H1 (cell line): ENCODE results near the gene KCNJ10. TPM values are rescaled to one million over a fixed set of nuclear protein-coding genes. Genes with fewer than 3 reads are reported as not detected.

Experiments
- CTCF ChIA-PET: fragments of 300-600 bp; sonication (Branson Sonifier 250); formaldehyde crosslinking; loops from one replicate; lab custom pipeline; 2021; ENCODE audit not compliant: partially characterized antibody; lab: Charles Lee
- POLR2A ChIA-PET: fragments of 300-600 bp; sonication (Branson Sonifier 250); formaldehyde crosslinking; loops from one replicate; lab custom pipeline; 2021; ENCODE audit warnings: inconsistent platforms; ENCODE audit not compliant: partially characterized antibody; lab: Charles Lee
- DNase-seq, 2 experiments: peaks; one replicate each; pipeline versions ENCODE4 v3.0.0 to v3.0.0-alpha.2; 2010 to 2022; ENCODE audit warnings: low spot score in 2 of 2, low read depth in 1 of 2, mixed read lengths in 1 of 2
- FAIRE-seq: peaks from 2 replicates; lab custom pipeline; 2011; peaks lifted over from hg19 to GRCh38; lab: Jason Lieb, UNC
- H2AFZ ChIP-seq: 2 replicates; pipeline ENCODE4 v1.8.1; 2012; ENCODE audit warnings: low read length, inconsistent platforms
- H2AK5ac ChIP-seq: 2 replicates; pipeline ENCODE4 v1.6.1; 2013; ENCODE audit warnings: low read depth, low read length
- H2BK120ac ChIP-seq: replicated peaks from 2 replicates; pipeline ENCODE3; 2013; ENCODE audit warnings: low read depth, low read length, inconsistent platforms
- H2BK12ac ChIP-seq: 2 replicates; pipeline ENCODE4 v1.6.1; 2013; ENCODE audit warnings: low read depth, low read length
- H2BK15ac ChIP-seq: 2 replicates; pipeline ENCODE4 v1.6.1; 2013; ENCODE audit warnings: low read length
- H2BK20ac ChIP-seq: 2 replicates; pipeline ENCODE4 v1.6.1; 2013; ENCODE audit warnings: low read length
- H2BK5ac ChIP-seq: 2 replicates; pipeline ENCODE4 v1.6.1; 2013; ENCODE audit warnings: low read depth, low read length
- H3K14ac ChIP-seq: 2 replicates; pipeline ENCODE4 v1.6.1; 2013; ENCODE audit warnings: inconsistent platforms; ENCODE audit not compliant: insufficient read length
- H3K18ac ChIP-seq: 2 replicates; pipeline ENCODE4 v1.6.1; 2013; ENCODE audit warnings: low read length; ENCODE audit errors: extremely low read depth
- H3K23ac ChIP-seq: 2 replicates; pipeline ENCODE4 v1.6.1; 2013; ENCODE audit warnings: inconsistent platforms; ENCODE audit not compliant: insufficient read length
- H3K23me2 ChIP-seq: 2 replicates; pipeline ENCODE4 v1.6.1; 2013; ENCODE audit warnings: low read depth, low read length
- H3K27ac ChIP-seq: 2 replicates; pipeline ENCODE4 v1.6.1; 2011; ENCODE audit warnings: low read depth, low read length, inconsistent platforms
- H3K27me3 ChIP-seq, 4 experiments: replicated peaks in 1 of 4; 1 replicate in 1 of 4; 2 replicates in 3 of 4; pipeline versions ENCODE4 v1.6.1 to v1.8.1; 2011 to 2013; ENCODE audit warnings: low read length in 3 of 4, mild to moderate bottlenecking in 3 of 4, inconsistent platforms in 2 of 4, mixed read lengths in 2 of 4, moderate library complexity in 1 of 4; ENCODE audit not compliant: control insufficient read depth in 3 of 4, insufficient read depth in 3 of 4; ENCODE audit errors: extremely low read depth in 1 of 4
- H3K36me3 ChIP-seq, 4 experiments: 2 replicates each; pipeline versions ENCODE4 v1.6.1 to v1.8.1; 2011 to 2013; ENCODE audit warnings: mild to moderate bottlenecking in 4 of 4, low read length in 3 of 4, moderate library complexity in 2 of 4, control low read depth in 1 of 4, inconsistent platforms in 1 of 4; ENCODE audit not compliant: insufficient read depth in 4 of 4, control insufficient read depth in 2 of 4
- H3K4ac ChIP-seq: replicated peaks from 2 replicates; pipeline ENCODE3; 2013; ENCODE audit warnings: low read length, low read depth, mixed read lengths, inconsistent platforms; ENCODE audit not compliant: insufficient read length
- H3K4me1 ChIP-seq, 4 experiments: replicated peaks in 1 of 4; 1 replicate in 1 of 4; 2 replicates in 3 of 4; pipeline versions ENCODE4 v1.6.1 to v1.8.1; 2011 to 2013; ENCODE audit warnings: low read length in 3 of 4, inconsistent platforms in 2 of 4, mixed read lengths in 1 of 4; ENCODE audit not compliant: insufficient read depth in 4 of 4, control insufficient read depth in 3 of 4
- H3K4me2 ChIP-seq, 2 experiments: 2 replicates each; pipeline versions ENCODE4 v1.6.1 to v1.8.1; 2011 to 2013; ENCODE audit warnings: low read depth in 2 of 2, low read length in 2 of 2, control low read depth in 1 of 2, inconsistent platforms in 1 of 2, mild to moderate bottlenecking in 1 of 2; ENCODE audit not compliant: insufficient read depth in 1 of 2
- H3K4me3 ChIP-seq, 4 experiments: fragments of 200-600, 300-600 bp in 1 of 4; sonication (generic), shearing (Covaris generic), sonication (Bioruptor Twin) in 1 of 4; 2 replicates each; pipeline versions ENCODE4 v1.5.1 to v1.8.1; 2011 to 2016; ENCODE audit warnings: low read length in 4 of 4, low read depth in 3 of 4, control low read depth in 2 of 4, inconsistent platforms in 2 of 4, mild to moderate bottlenecking in 2 of 4, mixed read lengths in 1 of 4, moderate library complexity in 1 of 4; ENCODE audit not compliant: insufficient read depth in 2 of 4; ENCODE audit errors: extremely low read depth in 1 of 4
- H3K56ac ChIP-seq: replicated peaks from 2 replicates; pipeline ENCODE3; 2013; ENCODE audit warnings: low read depth, mild to moderate bottlenecking, mixed read lengths, low read length, inconsistent platforms; ENCODE audit not compliant: insufficient read length
- H3K79me1 ChIP-seq: 2 replicates; pipeline ENCODE4 v1.6.1; 2013; ENCODE audit warnings: low read depth, low read length, control low read depth
- H3K79me2 ChIP-seq, 2 experiments: 2 replicates each; pipeline versions ENCODE4 v1.6.1 to v1.8.1; 2012 to 2013; ENCODE audit warnings: low read length in 2 of 2, mild to moderate bottlenecking in 2 of 2, inconsistent platforms in 1 of 2; ENCODE audit not compliant: insufficient read depth in 2 of 2, control insufficient read depth in 1 of 2
- H3K9ac ChIP-seq, 4 experiments: replicated peaks in 1 of 4; 1 replicate in 1 of 4; 2 replicates in 3 of 4; pipeline versions ENCODE4 v1.6.1 to v1.8.1; 2011 to 2013; ENCODE audit warnings: low read depth in 3 of 4, low read length in 3 of 4, control low read depth in 2 of 4, mild to moderate bottlenecking in 2 of 4, moderate library complexity in 2 of 4, inconsistent platforms in 1 of 4; ENCODE audit errors: extremely low read depth in 1 of 4
- H3K9me3 ChIP-seq, 2 experiments: 2 replicates each; pipeline versions ENCODE4 v1.6.1 to v1.8.1; 2012 to 2013; ENCODE audit warnings: mild to moderate bottlenecking in 2 of 2, moderate library complexity in 2 of 2, control low read depth in 1 of 2, inconsistent platforms in 1 of 2, low read depth in 1 of 2, low read length in 1 of 2, mixed read lengths in 1 of 2; ENCODE audit not compliant: insufficient read depth in 2 of 2
- H4K20me1 ChIP-seq, 2 experiments: replicated peaks in 1 of 2; 2 replicates each; pipeline versions ENCODE3 to v1.8.1; 2011 to 2013; ENCODE audit warnings: inconsistent platforms in 2 of 2, low read length in 2 of 2, mild to moderate bottlenecking in 1 of 2; ENCODE audit not compliant: insufficient read depth in 2 of 2, control insufficient read depth in 1 of 2
- H4K5ac ChIP-seq: 2 replicates; pipeline ENCODE4 v1.6.1; 2013; ENCODE audit warnings: low read length, low read depth, mixed read lengths, inconsistent platforms; ENCODE audit not compliant: insufficient read length
- H4K8ac ChIP-seq: 2 replicates; pipeline ENCODE4 v1.8.0; 2013; ENCODE audit warnings: mild to moderate bottlenecking, moderate library complexity, low read length, inconsistent platforms; ENCODE audit not compliant: insufficient read depth; ENCODE audit errors: extremely low read depth
- H4K91ac ChIP-seq: replicated peaks from 2 replicates; pipeline ENCODE3; 2013; ENCODE audit warnings: low read length, mixed read lengths, inconsistent platforms; ENCODE audit not compliant: insufficient read length
- EZH2 ChIP-seq: fragments of 200-600 bp; sonication (generic); IDR thresholded peaks from 2 replicates; pipeline ENCODE4 v1.7.1; 2012; ENCODE audit warnings: low read depth, mild to moderate bottlenecking, moderate library complexity, low read length, inconsistent platforms; ENCODE audit not compliant: severe bottlenecking
- POLR2A ChIP-seq, 2 experiments: IDR thresholded peaks; 1 replicate in 1 of 2; 2 replicates in 1 of 2; pipeline ENCODE4 v1.6.1; 2011; ENCODE audit warnings: low read depth in 2 of 2, low read length in 2 of 2, mild to moderate bottlenecking in 2 of 2; ENCODE audit errors: control extremely low read depth in 1 of 2
- SIN3A ChIP-seq, 2 experiments: IDR thresholded peaks in 1 of 2; conservative IDR thresholded peaks in 1 of 2; 2 replicates each; pipeline ENCODE4 v1.6.1; 2011 to 2012; ENCODE audit warnings: low read length in 2 of 2, improper control_type of control experiment in 1 of 2, low read depth in 1 of 2, mild to moderate bottlenecking in 1 of 2
- WGBS, 2 experiments: shearing (Covaris generic) in 1 of 2; methylation state at CpG; one replicate each; pipeline versions ENCODE4 v1.1.6 to v1.1.7; 2013 to 2015; ENCODE audit warnings: low lambda C conversion rate in 2 of 2, mixed read lengths in 2 of 2, inconsistent platforms in 1 of 2, low coverage in 1 of 2, missing lambda C conversion rate in 1 of 2; ENCODE audit not compliant: insufficient replicate concordance in 2 of 2, insufficient coverage in 1 of 2, insufficient read length in 1 of 2; ENCODE audit errors: extremely low coverage in 1 of 2, missing lambda C conversion rate in 1 of 2; 5-methylcytosine and 5-hydroxymethylcytosine counted together
- polyA plus RNA-seq, 7 experiments: library from polyadenylated mRNA; depleted of rRNA in 3 of 7; stranded (reverse) in 5 of 7; unstranded in 2 of 7; fragments of >200 nt in 5 of 7; fragments of 200-250 nt in 2 of 7; gene quantifications; 1 replicate in 5 of 7; 2 replicates in 1 of 7; 4 replicates in 1 of 7; pipeline versions ENCODE4 v1.2.1 to v1.2.3, GENCODE V29; 2011 to 2013; ENCODE audit warnings: missing spikeins in 2 of 7, mixed read lengths in 2 of 7
- total RNA-seq: library from RNA; stranded (reverse); fragmentation: NEBNext Ultra II Directional; extraction: Animal tissue kit (Norgen Biotek cat#: 25700); gene quantifications from 2 replicates; pipeline ENCODE4 v1.2.1, GENCODE V29; 2021

The KCNJ10 gene
- total and polyA plus RNA-seq, 2 of the 8 experiments (the other 6 are each of a cell fraction or from before 2014, with no cell fraction given), result 1.7 to 2.4 TPM

DNA sequence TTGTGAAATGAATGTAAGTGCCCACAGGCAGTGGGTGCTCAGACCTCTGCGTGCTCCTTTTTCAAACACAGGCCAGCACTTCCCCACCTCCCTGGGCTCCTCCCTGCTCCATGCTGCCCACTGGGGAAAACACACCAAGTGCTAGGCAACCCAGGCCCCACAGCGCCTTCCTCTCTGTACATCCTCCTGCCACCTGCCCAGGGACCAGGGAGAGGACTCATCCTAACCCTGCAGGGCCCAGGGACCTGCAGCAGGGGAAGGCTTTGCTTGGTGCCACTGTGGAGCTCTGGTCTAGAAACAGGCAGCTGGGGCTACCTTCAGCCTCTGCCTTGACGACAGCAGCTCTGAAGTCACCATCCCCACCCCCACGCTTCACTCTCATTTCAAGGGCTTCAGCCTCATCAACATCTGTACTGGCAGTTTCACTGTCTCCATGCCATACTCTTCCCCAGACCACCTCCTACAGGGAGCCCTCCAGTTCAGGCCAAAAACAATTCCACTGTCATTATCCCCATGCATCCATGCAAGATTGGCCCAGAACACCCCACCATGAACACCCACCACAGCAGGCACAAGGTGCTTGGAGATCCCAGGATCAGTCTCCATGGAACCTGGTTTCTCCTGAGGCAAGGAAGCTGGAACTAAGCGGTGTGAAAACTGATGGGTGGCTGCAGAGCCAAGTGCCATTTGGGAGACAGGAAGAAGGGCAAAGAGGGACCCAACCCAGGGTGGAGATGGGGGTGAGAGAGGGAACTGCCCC, 27.4 kb upstream of the KCNJ10 start:
- Histone ChIP-seq H4K91ac (peak overlapping the region; percentile 67), H3K36me3 (peaks cover 5 to 24% (median 15%) of the 10 kb centered on the region in 4 experiments; a peak in 5 of 8 replicates), H3K14ac (no peak overlapping the region), H3K4me1 (peaks cover 9 to 45% (median 31%) of the 10 kb centered on the region in 4 experiments), H3K18ac (peak overlapping the region; percentile 84), H3K4me2 (peak overlapping the region; percentile 71 to 96), H2BK20ac (peak overlapping the region; percentile 29; the same call in 1 of the 2 replicates), H3K4me3 (peak overlapping the region; percentile 59 to 92 (median 80)), H4K20me1 (no peaks in the 10 kb centered on the region), H3K27ac (peak overlapping the region; percentile 37; the same call in 1 of the 2 replicates), H3K9ac (peak overlapping the region; percentile 8 to 59 (median 30); a peak in 3 of 7 replicates), H3K56ac (no peak overlapping the region), H2BK12ac (peak overlapping the region; percentile 95; the same call in 1 of the 2 replicates), H4K8ac (no peak overlapping the region), H2BK5ac (peak overlapping the region; percentile 87), H3K79me2 (peaks cover 0 to 36% of the 10 kb centered on the region in 2 experiments; a peak in 2 of 4 replicates), H3K23me2 (peaks cover 19% of the 10 kb centered on the region), H2AFZ (no peak overlapping the region), H3K27me3 (no peaks in the 10 kb centered on the region), H4K5ac (no peak overlapping the region), H2AK5ac (peak overlapping the region; percentile 75; the same call in 1 of the 2 replicates), H3K79me1 (peaks cover 14% of the 10 kb centered on the region), H3K4ac (peak overlapping the region; percentile 34), H2BK120ac (no peak overlapping the region), H3K23ac (no peak overlapping the region), H2BK15ac (peak overlapping the region; percentile 93), H3K9me3 (no peaks in the 10 kb centered on the region; a peak in 1 of 4 replicates)
- WGBS, 2 experiments, result 51% methylated on average over 5 of the region's 5 CpGs; no CpG with 5 or more reads in 1 of the 2 experiments
- 0 out of 4 replicates have a peak, but pooled peaks of 1 of the 2 experiments have one; percentile 2 for TF ChIP-seq SIN3A (conservative IDR thresholded peaks at IDR 0.05 in 1 of 2, IDR thresholded peaks at IDR 0.05 in 1 of 2; ENCODE audit: low read depth in 1 of 2, low read length in 2 of 2)
- no peak for TF ChIP-seq EZH2
- TF ChIP-seq POLR2A (IDR thresholded peaks at IDR 0.05; ENCODE audit: control extremely low read depth in 1 of 2, low read depth in 2 of 2, low read length in 2 of 2), result 0 out of 3 replicates have a peak, but pooled peaks of 1 of the 2 experiments have one; percentile 30
- FAIRE-seq (no peak), DNase-seq (no peak)
- POLR2A ChIA-PET, result interaction anchor here (0.7 to 5.1 kb wide), 12 partner anchors 11 to 187 kb away, joined by 3 to 39 read pairs (median 4); partner anchors contain the start of genes ATP1A2, DCAF8, KCNJ10 and KCNJ9
- CTCF ChIA-PET, result interaction anchor here (0.7 to 50.1 kb wide), 11 partner anchors 9 to 122 kb away, joined by 3 to 1874 read pairs (median 6); partner anchors contain the start of genes CASQ1, KCNJ10 and KCNJ9
